Smooth muscle cell (in vitro differentiated cells): ENCODE measurements around the gene TCF4. TPM values are rescaled to one million over a fixed set of nuclear protein-coding genes. Genes with fewer than 3 reads are reported as not detected.

Experiments used
- DNase-seq: peaks from one replicate; lab custom pipeline; 2025; ENCODE audit not compliant: unreplicated experiment; lab: John Stamatoyannopoulos, UW
- H2AFZ ChIP-seq: fragments of 200-600 bp; sonication (generic); 2 replicates; pipeline ENCODE4 v1.6.0; 2016; ENCODE audit warnings: antibody characterized with exemption, low read depth, mild to moderate bottlenecking
- H3F3A ChIP-seq: fragments of 200-600 bp; sonication (generic); 2 replicates; pipeline ENCODE4 v1.6.0; 2017; ENCODE audit warnings: antibody characterized with exemption, low read depth
- H3K27ac ChIP-seq: fragments of 200-600 bp; sonication (generic); 2 replicates; pipeline ENCODE4 v1.5.1; 2016; ENCODE audit warnings: low read depth, mild to moderate bottlenecking
- H3K27me3 ChIP-seq: fragments of 200-600 bp; sonication (generic); 2 replicates; pipeline ENCODE4 v1.6.1; 2016; ENCODE audit warnings: low read depth, mild to moderate bottlenecking
- H3K36me3 ChIP-seq: fragments of 200-600 bp; sonication (generic); 2 replicates; pipeline ENCODE4 v1.5.1; 2016; ENCODE audit warnings: low read depth
- H3K4me1 ChIP-seq: fragments of 200-600 bp; sonication (generic); 2 replicates; pipeline ENCODE4 v1.5.1; 2016; ENCODE audit warnings: low read depth
- H3K4me2 ChIP-seq: fragments of 200-600 bp; sonication (generic); 2 replicates; pipeline ENCODE4 v1.6.0; 2016; ENCODE audit warnings: mild to moderate bottlenecking
- H3K4me3 ChIP-seq: fragments of 200-600 bp; sonication (generic); 2 replicates; pipeline ENCODE4 v1.5.1; 2016; ENCODE audit warnings: mild to moderate bottlenecking
- H3K79me2 ChIP-seq: fragments of 200-600 bp; sonication (generic); 2 replicates; pipeline ENCODE4 v1.6.0; 2016; ENCODE audit warnings: low read depth, mild to moderate bottlenecking
- H3K9ac ChIP-seq: fragments of 200-600 bp; sonication (generic); 2 replicates; pipeline ENCODE4 v1.6.0; 2016; ENCODE audit warnings: low read depth
- H3K9me3 ChIP-seq: fragments of 200-600 bp; sonication (generic); replicated peaks from 2 replicates; pipeline ENCODE4 v1.5.1; 2016; ENCODE audit warnings: low read depth
- H4K20me1 ChIP-seq: fragments of 200-600 bp; sonication (generic); 2 replicates; pipeline ENCODE4 v1.6.0; 2016; ENCODE audit warnings: low read depth
- WGBS: methylation state at CpG from one replicate; pipeline ENCODE4 v1.1.7; 2016; ENCODE audit warnings: low lambda C conversion rate; 5-methylcytosine and 5-hydroxymethylcytosine counted together
- polyA plus RNA-seq: library from polyadenylated mRNA; unstranded; fragments of >200 nt; fragmentation: Nextera tagmentation; extraction: Ambion mirVana; gene quantifications from 2 replicates; pipeline ENCODE4 v1.2.1, GENCODE V29; 2016
- total RNA-seq: library from RNA; depleted of rRNA; stranded (reverse); fragments of >200 nt; gene quantifications from 2 replicates; pipeline ENCODE4 v1.2.3, GENCODE V29; 2014
- TF ChIP-seq, protein P1 (sequence below): fragments of 200-600 bp; sonication (generic); IDR thresholded peaks from 2 replicates; pipeline ENCODE4 v1.5.1; 2017; ENCODE audit warnings: borderline replicate concordance, mild to moderate bottlenecking, antibody characterized with exemption; ENCODE audit not compliant: insufficient read depth, poor library complexity, severe bottlenecking

TCF4 gene
- total and polyA plus RNA-seq, 2 experiments from 2014 or later: 105 to 120 TPM

- peaks cover 98% of the 10 kb centered on the region for H3K79me2 ChIP-seq
- H3F3A ChIP-seq: no peaks in the 10 kb centered on the region
- no peaks in the 10 kb centered on the region for H3K9me3 ChIP-seq
- TF ChIP-seq, protein P1, sequence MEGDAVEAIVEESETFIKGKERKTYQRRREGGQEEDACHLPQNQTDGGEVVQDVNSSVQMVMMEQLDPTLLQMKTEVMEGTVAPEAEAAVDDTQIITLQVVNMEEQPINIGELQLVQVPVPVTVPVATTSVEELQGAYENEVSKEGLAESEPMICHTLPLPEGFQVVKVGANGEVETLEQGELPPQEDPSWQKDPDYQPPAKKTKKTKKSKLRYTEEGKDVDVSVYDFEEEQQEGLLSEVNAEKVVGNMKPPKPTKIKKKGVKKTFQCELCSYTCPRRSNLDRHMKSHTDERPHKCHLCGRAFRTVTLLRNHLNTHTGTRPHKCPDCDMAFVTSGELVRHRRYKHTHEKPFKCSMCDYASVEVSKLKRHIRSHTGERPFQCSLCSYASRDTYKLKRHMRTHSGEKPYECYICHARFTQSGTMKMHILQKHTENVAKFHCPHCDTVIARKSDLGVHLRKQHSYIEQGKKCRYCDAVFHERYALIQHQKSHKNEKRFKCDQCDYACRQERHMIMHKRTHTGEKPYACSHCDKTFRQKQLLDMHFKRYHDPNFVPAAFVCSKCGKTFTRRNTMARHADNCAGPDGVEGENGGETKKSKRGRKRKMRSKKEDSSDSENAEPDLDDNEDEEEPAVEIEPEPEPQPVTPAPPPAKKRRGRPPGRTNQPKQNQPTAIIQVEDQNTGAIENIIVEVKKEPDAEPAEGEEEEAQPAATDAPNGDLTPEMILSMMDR: no peak
- no peak overlapping the region for H3K4me2 ChIP-seq
- peaks cover 31% of the 10 kb centered on the region for H4K20me1 ChIP-seq
- no peaks in the 10 kb centered on the region for H3K27me3 ChIP-seq
- H3K36me3 ChIP-seq: no peaks in the 10 kb centered on the region
- whole genome bisulfite sequencing: 96% methylated on average over 3 of the region's 3 CpGs
- peaks cover 17% of the 10 kb centered on the region for H3K4me1 ChIP-seq
- H3K4me3 ChIP-seq: no peak overlapping the region
- H2AFZ ChIP-seq: no peak overlapping the region
- no peak for DNase-seq
- no peak overlapping the region for H3K9ac ChIP-seq
- H3K27ac ChIP-seq: no peak overlapping the region
These were observed 12.0 kb downstream of the TCF4 start for GRCh38 chr18:55576001-55576400.

- H3K36me3 ChIP-seq: no peaks in the 10 kb centered on the region
- no peak overlapping the region for H3K9ac ChIP-seq
- no peak overlapping the region for H2AFZ ChIP-seq
- no peak overlapping the region for H3K4me2 ChIP-seq
- no peaks in the 10 kb centered on the region for H3K9me3 ChIP-seq
- TF ChIP-seq, protein P1: no peak
- peaks cover 98% of the 10 kb centered on the region for H3K79me2 ChIP-seq
- peaks cover 30% of the 10 kb centered on the region for H4K20me1 ChIP-seq
- no peaks in the 10 kb centered on the region for H3K27me3 ChIP-seq
- H3K4me3 ChIP-seq: no peak overlapping the region
- no peaks in the 10 kb centered on the region for H3F3A ChIP-seq
- H3K4me1 ChIP-seq: peaks cover 11% of the 10 kb centered on the region
- 94% methylated on average over 1 of the region's 1 CpG for WGBS
- no peak for DNase-seq
- no peak overlapping the region for H3K27ac ChIP-seq
These were observed 12.9 kb downstream of the TCF4 start for GRCh38 chr18:55575066-55575465.

- H3K9ac ChIP-seq: no peak overlapping the region
- 87% methylated on average over 2 of the region's 2 CpGs for WGBS
These were observed 14.6 kb downstream of the TCF4 start for GRCh38 chr18:55573386-55573785.

GRCh38 chr18:55570966-55571365 is 17.0 kb downstream of the TCF4 start:
- Histone ChIP-seq H3K4me3 (no peak overlapping the region), H3K4me2 (no peak overlapping the region), H3K36me3 (peaks cover 4% of the 10 kb centered on the region), H3K9ac (no peak overlapping the region), H4K20me1 (peaks cover 27% of the 10 kb centered on the region), H3K9me3 (peaks cover 4% of the 10 kb centered on the region), H2AFZ (no peak overlapping the region), H3F3A (no peaks in the 10 kb centered on the region), H3K27me3 (no peaks in the 10 kb centered on the region), H3K4me1 (no peaks in the 10 kb centered on the region), H3K79me2 (peaks cover 100% of the 10 kb centered on the region), H3K27ac (no peak overlapping the region)
- TF ChIP-seq, protein P1: no peak
- DNase-seq: no peak

More at GRCh38 chr18:55573386-55573785, 14.6 kb downstream of the TCF4 start:
- Histone ChIP-seq H3K4me2 (no peak overlapping the region), H3K79me2 (peaks cover 98% of the 10 kb centered on the region), H3K27ac (no peak overlapping the region), H3K27me3 (no peaks in the 10 kb centered on the region), H2AFZ (no peak overlapping the region), H3K36me3 (no peaks in the 10 kb centered on the region), H4K20me1 (peaks cover 30% of the 10 kb centered on the region), H3F3A (no peaks in the 10 kb centered on the region), H3K4me3 (no peak overlapping the region), H3K4me1 (no peaks in the 10 kb centered on the region), H3K9me3 (no peaks in the 10 kb centered on the region)
- TF ChIP-seq, protein P1: no peak
- DNase-seq: no peak
